NCI-H1930 (cell line): ENCODE results near the gene TSPAN14.
"Not testable (repeated sequence)": the region's sequence is repeated elsewhere in the genome, so short reads cannot be mapped to it uniquely, and the experiment has no call there.

Experiments
- DNase-seq, 2 experiments: peaks; one replicate each; lab custom pipeline; 2025; lab: John Stamatoyannopoulos, UW

The TSPAN14 gene

GRCh38 chr10:80542053-80542452 is 87.9 kb downstream of the TSPAN14 start:
- DNase-seq, result no peak

DNA sequence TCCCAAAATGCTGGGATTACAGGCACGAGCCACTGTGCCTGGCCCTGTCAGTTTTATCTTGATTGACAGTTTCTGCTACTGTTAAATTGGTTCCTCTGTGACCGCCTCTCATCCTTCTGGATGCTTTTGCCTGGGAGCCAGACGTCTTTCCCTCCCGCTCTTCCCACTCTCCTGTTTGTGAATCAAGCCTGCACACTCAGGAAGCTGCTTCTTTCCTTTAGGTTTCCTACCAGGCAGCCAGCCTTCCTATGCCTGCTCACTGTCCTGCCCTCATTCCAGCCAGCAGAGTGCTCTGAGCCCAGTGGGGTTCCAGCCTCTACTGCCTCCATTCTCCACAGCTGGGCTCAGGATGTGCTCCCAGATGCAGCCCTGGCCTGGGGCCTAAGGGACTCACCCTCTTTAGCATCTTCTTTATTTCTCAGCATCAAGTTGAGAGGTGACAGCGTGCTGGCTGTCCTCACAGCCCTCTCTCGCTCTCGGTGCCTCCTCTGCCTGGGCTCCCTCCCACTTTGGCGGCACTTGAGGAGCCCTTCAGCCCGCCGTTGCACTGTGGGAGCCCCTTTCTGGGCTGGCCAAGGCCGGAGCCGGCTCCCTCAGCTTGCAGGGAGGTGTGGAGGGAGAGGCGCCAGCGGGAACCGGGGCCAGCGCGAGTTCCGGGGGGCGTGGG is 88.7 kb downstream of the TSPAN14 start:
- no peak for DNase-seq

DNA sequence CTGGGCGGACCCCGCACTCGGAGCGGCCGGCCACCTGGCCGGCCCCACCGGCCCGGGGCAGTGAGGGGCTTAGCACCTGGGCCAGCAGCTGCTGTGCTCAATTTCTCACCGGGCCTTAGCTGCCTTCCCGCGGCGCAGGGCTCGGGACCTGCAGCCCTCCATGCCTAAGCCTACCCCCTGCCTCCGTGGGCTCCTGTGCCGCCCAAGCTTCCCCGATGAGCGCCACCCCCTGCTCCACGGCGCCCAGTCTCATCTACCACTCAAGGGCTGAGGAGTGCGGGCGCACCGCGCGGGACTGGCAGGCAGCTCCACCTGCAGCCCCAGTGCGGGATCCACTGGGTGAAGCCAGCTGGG is 89.2 kb downstream of the TSPAN14 start:
- DNase-seq, result not testable (repeated sequence)

- DNase-seq, result no peak
These were observed 90.3 kb downstream of the TSPAN14 start for GRCh38 chr10:80544316-80544953.

DNA sequence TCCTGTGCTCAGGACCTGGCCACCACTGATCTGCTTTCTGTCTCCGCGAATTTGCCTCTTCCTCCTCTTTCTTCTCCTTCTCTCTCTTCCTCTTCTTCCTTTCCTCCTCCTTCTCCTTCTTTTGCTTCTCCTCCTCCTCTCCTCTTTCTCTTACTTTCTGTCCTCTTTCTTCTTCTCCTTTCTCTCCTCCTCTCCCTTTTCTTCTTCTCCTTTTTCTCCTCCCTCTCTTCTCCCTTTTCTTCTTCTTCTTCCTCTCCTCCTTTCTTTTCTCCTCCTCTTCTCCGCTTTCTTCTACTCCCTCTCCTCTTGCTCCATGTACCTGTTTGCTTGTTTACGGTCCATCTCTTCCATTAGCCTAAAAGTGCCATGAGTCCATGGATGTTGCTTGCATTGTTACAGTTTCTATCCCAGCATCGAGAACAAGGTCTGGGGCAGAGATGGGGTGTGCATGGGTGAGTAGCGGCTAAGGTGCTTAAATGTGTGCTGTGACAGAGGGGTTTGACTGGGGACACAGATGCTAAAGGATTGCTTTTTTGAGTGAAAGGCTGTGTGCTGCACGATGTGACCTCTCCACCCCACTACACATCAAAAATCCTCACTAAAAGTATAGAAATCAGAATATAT is 91.3 kb downstream of the TSPAN14 start:
- no peak for DNase-seq

- no peak for DNase-seq
These were observed 98.1 kb downstream of the TSPAN14 start for GRCh38 chr10:80552151-80552646.

- DNase-seq, result no peak
These were observed 99.3 kb downstream of the TSPAN14 start for GRCh38 chr10:80553436-80553835.

GRCh38 chr10:80554050-80554449 is 99.9 kb downstream of the TSPAN14 start:
- DNase-seq, result no peak

DNA sequence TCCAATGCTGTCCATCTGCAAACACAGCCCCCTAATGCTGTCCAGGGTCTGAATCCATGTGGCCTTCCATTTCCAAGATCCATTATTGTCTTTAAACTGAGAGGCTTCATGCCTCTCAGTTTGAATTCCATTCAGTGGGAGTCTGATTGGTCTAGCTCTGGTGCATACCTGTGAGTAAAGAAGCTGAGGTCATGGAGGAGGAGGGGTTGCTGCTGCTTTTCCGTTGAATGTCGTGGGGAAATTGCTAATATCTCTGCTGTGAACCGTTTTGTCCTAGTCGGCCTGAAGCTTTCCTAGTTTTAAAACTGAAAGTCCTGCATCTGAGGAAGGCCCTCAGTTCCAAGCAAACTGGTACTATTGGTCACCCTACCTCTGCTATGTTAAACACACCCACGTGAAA is 101.3 kb downstream of the TSPAN14 start:
- no peak for DNase-seq

DNA sequence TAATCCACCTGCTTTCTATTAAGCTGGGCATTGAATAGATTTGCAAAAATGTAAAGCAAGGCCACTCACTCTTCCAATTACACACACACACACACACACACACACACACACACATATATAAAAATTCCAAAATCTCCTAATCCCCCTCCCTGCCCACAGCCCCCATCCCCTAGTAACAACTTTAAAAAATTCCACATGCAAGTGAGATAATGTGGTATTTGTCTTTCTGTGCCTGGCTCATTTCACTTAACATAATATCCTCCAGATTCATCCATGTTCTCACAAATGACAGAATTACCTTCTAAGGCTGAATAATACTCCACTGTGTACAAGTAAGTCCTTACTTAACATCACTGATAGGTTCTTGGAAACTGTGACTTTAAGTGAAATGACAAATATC is 107.8 kb downstream of the TSPAN14 start:
- no peak for DNase-seq

DNA sequence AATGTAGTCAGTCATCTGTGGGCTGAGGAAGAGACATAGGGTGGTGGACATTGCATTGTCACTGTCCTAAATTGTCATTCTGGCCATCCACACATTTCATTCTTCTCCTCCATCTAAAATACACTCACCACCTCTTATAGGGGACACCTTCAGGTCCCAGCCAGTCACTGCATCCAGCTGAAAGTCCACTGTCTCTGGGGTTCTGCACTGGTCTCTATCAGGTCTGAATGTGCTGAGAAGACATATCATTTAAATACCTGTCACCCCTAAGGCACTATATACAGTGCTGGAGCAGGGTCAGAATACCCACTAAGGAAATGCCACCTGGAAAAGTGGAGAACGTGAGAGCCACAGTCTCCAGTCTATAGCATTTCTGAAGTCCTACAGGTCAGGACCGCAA is 113.2 kb downstream of the TSPAN14 start:
- DNase-seq, result no peak

- DNase-seq, result no peak
These were observed 115.2 kb downstream of the TSPAN14 start for GRCh38 chr10:80569131-80569895.

GRCh38 chr10:80571352-80571751 is 117.2 kb downstream of the TSPAN14 start:
- no peak for DNase-seq

DNA sequence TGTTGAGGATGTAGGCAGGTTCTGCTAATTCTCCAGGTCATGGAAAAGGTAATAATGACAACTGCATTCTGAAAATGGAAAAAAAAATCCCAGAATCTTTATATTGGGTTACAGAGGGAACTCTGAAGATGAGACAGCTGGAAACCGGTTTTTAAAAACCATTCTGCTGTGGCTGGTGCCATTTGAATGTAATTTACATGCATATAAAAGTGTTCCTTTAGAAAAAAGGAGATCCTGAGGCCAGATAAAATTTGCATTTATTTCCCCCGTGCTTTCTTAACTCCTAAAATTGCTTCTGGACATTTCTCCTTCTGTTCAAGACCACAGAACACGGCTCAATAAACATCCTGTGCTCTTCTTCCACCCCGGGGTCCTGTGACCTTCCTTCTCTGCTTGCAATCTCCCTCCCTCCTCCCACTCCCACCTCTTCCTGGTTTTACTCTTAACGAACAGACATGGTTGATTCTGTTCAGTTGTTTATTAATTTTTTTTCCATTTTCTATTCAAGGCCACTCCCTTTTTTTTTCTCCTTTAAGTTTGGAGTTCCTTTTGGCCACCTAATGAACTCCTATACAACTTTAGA is 125.2 kb downstream of the TSPAN14 start:
- DNase-seq, result no peak

GRCh38 chr10:80579849-80580637 is 125.9 kb downstream of the TSPAN14 start:
- no peak for DNase-seq

DNA sequence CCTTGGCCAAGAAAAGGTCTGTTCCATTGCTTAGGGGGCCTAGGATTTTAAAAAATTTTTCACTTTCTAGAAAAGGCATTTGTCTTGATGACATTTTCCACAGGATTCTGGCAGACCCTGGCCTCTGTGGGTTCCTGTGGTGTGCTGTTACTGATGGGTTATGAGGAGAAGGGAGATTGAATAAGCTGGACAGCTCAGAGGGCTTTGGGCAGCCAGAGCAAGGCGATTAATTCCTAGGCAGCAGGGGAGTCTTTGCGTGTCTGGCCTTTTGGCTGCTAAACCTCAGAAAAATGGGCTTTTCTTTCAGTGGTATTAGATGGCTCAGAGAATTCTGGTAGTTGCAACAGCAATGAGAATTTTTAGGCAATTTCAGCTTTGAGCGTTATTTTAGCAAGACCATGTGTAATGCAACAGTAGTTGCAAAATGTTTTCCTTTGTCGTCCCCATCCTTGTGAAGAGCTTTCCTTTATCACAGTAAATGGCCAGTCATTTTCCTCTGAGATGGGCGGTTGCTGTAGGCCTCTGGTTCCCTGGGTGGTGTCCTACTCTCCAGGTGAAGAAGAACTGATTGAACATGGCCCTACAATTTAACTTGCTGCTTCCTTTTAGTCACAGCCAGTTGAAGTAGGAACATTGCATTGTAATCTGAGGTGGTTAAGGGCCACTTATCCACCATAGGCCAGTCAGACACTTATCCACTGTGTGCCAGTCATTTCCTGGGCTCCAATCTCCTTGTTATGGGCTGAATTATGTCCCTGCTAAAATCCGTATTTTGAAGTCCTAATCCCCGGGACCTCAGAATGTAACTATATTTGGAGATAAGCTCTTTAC is 126.7 kb downstream of the TSPAN14 start:
- no peak for DNase-seq

DNA sequence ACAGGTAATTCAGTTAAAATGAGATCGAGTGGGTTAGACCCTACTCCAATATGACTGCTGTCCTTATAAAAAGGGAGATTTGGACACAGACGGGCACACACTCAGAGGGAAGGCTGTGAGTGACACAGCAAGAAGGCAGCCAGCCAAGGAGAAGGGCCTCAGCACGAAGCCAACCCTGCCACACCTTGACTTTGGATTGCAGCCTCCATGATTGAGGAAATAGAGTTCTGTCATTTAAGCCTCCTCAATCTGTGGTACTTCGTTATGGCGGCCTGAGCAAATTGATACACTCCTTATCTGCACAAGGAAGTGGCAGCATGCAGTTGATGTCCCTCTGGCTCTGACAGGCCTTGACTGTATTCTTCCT is 127.3 kb downstream of the TSPAN14 start:
- DNase-seq, result no peak

GRCh38 chr10:80582286-80582960 is 128.3 kb downstream of the TSPAN14 start:
- no peak for DNase-seq
